ENCODE data around the gene RARG.
A peak's percentile ranks its signal among the peaks of the same experiment; 100 is the strongest.

The RARG gene

DNA sequence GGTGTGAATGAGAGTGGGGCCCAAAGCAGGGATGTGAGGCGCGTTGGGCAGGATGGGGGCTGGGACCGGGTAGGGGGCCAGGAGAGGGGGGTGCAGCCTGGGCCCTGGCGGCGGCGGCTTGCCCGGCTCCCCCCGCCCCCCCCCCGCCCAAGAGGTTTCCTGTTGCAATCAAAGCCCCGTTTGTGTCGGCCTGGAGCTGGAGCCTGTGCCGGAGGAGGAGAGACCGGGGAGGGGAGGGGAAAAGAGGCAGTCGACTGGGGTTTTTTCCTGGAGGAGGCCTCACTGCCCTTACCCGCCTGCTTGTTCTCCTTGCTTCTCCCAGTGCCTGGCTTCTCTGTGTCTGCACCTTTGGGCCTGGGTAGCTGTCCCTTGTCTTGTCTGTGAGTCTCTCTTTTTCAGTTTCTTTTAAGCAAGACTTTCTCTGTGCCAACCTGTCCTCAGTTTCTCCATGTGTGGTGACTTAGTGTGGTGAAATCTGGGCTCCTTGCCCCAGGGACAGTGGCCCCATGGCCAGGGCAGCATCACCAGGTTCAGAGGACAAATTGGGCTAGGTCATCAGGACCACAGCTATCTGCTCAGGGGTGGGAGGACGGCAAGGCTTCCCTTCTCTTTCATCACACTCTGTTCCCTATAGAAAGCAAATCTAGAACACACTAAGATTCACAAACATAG, 8.5 kb downstream of the RARG start:
- no peak for DNase-seq (ENCODE audit: low read depth)

DNA sequence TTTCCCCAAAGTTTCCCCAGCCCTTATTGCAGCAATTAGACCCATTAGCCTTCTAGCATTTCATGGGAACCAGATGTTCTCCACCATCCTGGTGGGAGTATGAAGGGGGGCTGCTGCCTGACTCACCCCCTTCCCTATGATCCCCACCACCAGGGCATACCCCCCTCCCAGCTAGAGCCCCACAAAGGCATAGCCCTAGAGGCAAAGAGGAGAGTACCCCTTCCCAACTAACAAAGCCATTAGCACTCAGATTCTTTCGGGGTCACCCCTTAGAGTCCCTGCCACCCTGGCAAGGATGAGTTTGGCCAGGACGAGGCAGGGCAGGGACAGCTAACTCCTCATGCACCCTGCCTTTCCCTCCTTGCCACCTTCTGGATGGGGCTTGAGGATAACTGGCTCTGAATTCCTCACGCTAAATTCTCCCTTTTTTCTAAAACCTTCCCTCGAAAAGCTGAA, 9.2 kb downstream of the RARG start:
- no peak for DNase-seq (ENCODE audit: low read depth)

DNA sequence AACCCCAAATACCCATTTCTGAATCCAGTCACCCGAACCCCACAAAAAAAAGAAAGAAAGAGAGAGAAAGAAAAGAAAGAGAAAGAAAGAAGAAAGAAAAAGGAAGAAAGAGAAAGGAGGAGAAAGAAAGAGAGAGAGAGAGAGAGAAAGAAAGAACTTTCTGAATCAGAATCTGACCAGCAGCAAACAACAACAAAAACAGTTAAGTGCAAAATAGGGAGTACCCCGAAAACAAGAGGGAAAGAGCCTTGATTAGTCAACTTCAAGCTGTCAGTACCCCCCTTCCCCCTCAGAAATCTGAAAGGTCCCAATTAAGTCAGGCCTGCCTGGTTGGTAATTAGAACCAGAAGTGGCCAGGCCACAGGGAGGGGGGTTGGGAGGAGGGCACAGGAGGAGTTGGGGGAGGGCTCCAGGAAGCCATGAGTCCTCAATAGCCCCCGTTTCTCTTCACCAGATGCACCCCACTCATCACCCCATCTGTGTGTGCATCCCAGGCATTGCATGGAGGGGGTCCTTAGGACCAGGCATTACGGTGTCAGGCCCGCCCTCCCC, 9.8 kb downstream of the RARG start:
- no peak for DNase-seq (ENCODE audit: low read depth)

DNA sequence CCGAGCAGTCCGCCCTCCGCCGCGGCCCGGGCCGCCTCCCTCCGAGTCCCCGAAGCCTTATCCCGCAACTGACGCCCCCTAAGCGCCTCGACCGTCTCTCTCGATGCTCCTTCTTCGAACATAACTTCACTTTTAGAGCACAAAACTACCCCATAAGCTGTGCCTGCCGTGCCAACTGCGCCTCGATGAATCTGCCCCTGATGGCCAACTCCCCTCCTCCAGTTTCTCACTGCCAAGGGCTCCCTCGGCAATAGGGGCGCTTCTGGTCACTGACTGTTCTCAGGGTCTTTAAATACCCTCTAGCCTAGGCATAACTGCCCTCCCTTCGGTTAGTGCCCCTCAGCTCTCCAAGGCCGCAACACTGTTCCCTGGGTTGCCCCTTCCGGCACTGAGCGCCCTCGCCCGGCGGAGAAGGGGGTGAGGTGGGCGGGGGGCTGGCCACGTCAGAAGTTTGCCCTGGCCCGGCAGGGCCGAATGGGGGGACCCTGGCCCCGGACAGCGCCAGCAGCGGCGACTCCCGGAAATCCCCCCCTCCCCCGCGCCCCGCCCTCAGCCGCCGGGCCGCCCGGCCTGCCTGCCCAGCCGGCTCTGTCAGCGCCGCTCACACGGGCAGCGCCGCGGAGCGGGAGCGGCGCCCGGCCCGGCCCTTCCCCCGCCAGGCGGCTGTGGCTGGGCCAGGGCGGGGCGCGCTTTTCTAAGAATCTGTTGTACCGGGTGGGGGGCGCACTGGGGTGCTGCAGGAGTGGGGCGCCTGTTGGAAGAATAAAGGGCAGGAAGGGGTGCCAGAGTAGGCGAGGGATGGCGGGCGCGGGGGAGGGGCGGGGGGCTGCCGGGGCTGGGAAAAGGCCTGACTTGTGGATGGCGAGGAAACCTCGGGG, 10.6 kb downstream of the RARG start:
- DNase-seq (ENCODE audit: low read depth) = no peak

DNA sequence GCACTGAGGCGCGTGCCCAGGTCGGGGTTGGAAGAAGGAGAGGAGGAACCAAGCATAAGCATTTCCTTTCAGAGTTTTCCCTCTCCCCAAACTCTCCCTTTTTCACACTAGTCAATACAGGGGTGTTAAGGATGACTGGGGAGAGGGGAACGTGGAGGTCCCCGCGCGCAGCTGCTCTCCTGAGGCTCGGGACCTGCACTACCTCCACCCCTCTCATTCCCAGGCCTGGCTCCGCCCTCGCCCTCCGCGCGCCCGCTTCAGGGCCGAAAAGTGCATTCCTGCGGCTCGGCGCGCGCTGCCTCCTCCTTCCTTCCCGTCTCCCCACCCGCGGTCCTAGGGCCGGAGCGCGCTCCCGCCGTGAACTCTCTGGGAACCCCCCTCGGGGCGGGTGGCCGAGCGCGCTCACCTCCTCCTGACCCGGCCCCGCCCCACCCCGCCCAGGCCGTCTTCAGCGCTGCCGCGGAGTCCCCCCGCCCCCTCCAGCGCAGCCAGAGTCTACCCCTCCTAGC, 11.3 kb downstream of the RARG start:
- DNase-seq (ENCODE audit: low read depth) = peak; percentile 70

DNA sequence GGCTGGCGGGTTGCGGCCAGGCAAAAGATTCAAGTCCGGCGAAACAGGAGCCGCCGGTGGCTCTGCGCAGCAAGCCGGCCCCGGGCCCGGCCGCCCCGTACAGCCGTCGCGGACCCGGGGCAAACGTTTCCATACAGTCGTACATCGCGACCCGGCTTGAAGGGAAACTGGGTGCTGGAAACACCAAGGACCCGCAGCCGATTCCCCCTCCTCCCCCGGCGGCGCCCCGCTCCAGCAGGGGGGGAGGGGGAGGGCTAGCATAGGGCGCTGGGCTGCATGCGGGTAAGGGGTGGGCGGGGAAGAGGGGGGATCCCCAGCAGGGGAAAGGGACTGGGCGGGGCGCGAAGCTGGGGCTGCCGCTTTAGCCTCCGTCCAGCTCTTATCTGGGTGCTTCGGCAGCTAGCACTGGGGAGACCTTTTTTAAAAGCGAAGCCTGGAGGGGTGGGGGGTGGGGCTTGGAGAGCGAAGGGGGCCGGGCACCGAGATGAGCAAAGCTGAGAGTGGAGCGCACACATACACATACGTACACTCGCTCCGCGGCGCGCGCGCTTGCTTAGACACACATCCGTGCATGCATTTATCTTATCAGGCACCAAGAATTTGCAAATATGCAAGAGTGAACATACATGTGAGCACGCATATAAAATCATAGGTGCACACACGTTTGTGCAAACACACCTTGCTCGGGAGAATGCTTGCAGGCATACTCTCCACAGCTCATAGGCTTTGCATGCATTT, 11.9 kb downstream of the RARG start:
- DNase-seq (ENCODE audit: low read depth) = peak; percentile 56

DNA sequence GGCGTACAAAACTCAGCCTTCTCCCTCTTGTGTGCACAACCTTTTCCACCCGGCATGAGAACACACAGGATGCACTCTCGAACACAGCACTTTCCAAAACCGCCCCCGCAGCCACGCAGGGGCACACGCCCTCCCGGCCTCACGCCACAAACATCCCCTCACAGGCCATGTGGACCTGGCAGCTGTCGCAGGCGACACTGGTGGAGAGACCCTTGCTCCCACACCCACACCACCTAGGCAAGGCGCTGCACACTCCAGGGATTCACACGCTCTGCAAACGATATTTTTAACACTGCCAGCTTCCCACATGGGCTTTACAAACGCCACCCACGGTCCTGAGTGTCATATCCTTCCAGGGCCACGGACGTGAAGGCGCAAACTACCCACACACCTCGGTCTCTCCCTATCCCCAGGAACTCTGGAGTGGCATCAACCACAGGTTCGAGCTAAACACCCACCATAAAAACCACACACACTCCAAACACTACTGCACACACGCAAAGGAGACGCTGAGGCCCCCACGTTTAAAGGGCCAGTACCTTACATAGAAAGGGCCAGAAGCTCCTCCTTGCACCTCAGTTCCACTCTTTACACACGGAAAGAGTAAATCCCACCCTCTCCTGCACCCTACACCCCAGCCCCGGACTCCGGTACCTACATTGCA, 12.6 kb downstream of the RARG start:
- peak; percentile 50 for DNase-seq (ENCODE audit: low read depth)

DNA sequence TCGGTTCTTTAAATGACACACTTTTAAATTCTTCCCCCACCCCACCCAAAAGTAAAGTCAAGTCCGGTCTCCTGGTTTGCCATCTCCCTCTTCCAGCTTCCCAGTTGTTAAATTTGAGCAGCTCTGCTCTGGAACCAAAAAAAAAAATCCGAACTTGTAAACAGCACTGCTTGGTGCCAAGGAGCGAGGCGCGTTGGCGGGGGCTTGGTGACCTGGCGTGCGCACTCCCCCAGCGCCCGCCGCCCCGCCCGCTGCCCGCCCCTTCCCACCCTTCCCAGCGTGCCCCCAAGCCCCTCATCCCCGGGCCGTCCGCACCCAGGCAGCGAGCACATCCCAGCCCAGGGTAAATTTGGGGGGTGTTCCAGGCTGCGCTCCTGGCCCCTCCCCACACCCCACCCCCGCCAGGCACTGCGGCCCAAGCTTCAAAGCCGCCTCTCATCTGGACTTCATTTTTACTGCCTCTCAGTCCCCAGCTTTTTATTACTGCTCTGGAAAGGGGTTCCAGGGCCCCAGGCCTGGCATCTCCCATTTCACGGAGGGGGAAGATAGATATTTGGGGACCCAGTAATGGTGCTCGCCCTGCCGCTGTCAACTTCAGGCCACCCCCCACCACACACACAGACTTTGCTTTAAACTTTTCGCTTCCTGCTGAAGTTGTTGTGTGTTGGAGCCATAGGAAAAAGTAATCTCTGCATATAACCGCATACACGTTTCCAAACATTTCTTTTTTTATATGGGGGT, 13.3 kb downstream of the RARG start:
- no peak for DNase-seq (ENCODE audit: low read depth)

DNA sequence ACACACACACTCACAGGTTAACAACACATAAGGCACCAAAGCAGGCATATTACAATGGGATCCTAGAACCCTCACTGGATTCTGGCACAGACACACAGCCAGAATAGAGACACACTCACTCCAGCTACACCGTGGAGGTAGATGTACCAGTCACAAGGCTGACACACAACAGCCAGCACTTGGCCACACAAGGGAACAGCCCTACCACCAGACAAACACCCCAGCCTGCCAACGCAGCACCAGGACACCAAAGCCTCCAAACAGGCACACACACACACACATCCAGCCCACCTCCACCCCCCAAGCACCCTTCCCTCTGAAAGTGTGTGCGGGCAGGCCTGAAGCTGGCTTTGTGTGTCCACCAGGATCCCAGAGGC, 14.1 kb downstream of the RARG start:
- DNase-seq (ENCODE audit: low read depth) = no peak

DNA sequence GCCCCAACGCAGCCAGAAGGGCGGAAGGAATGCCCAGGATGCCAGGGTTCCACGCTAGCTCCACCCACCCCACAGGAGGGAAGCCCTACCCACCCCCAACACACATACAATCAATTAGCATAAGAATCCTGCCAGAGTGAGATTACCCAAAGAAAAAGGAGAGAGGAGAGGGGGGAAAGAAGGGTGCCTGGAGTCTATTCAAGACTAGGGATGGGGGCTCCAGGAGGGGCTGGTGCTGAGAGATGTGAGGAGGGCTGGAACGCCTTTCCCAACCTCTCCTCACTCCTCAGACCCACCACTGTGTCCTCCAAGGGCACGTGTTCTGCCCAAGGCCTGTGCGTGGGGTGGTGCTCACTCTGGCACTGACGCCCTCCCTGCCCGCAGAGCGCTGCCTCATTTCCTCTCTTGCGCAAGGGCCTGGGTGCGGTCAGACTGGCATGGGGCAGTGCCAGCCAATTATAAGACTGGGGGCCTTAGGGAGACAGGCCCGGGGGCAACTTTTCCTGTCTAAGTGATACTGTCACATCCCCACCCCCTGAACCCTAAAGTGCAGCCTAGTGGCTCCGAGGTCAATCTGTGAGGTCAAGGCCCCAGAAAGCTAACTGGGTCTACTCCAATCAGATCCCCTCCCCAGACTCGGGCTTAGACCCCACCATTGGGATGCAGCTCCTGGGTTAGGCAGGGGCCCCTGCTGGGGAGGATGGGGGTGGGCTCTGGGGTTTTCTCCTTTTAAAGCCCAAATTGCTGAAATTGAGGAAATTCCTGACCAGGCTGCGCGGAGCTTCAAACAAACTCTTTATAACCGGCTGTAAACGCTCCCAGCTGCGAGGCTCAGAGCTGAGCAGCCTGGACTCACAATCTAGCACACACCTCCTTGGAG, 14.7 kb downstream of the RARG start:
- DNase-seq (ENCODE audit: low read depth) = no peak

DNA sequence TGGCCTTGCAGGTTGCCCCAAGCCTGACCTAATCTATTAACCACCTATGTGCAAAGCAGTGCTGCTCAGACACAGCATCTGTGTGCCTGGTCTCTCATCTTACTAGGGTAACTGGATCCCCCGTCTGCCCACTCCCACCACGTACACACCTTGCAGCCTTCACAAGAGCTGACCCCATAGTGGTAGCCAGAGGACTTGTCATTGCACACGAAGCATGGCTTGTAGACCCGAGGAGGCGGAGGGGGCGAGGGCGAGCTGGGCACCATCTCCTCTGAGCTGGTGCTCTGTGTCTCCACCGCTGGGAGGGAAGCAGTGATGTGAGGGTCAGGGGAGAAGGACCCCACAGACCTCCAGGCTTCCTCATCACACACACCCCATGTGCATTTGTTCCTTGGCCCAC, 16.5 kb downstream of the RARG start:
- no peak for DNase-seq (ENCODE audit: low read depth)

DNA sequence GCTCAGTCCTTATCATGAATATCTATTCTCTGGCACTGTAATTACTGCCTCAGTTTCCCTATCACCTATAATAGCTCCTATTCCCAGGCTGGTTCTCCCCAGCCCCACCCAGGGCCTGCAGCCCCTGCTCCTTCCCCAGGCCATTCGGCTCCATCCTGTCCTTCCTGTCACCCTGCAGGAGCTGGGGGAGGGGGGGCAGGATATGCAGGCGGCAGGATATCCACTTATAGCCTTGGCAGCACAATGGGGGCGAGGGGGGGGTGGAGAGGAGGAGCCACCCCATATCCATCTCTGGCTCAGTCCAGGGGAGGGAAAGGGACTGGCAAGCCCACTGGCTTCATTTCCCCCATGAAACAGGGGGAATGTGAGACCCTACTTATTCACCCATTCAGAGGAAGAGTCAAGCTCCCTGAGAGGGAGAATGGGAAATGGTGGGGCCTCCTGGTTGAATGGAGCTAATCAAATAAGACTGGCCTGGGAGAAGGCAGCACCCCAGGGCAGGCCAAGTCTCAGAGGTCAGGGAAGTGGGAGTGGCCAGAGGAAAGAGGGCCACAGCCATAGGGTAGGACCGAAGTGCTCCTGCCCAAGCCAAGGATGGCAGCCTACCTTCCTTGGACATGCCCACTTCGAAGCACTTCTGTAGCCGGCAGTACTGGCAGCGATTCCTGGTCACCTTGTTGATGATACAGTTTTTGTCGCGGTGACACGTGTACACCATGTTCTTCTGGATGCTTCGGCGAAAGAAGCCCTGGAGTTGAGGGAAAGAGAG, 17.1 kb downstream of the RARG start:
- DNase-seq (ENCODE audit: low read depth) = no peak

DNA sequence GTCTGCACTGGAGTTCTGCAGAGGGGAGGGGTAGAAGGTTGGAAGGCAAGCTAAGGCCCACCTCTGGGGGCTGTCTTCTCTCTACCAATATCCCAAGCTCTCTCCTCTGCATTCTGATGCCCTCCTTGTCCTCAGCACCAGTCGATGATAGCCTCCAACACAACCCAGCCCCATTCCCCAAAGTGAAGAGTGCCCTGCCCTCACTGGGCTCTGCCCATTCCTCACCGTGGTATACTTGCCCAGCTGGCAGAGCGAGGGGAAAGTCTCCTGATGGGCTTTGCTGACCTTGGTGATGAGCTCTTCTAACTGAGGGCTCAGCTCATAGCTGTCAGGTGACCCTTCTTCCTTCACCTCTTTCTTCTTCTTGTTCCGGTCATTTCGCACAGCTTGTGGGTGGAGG, 17.8 kb downstream of the RARG start:
- DNase-seq (ENCODE audit: low read depth) = no peak

DNA sequence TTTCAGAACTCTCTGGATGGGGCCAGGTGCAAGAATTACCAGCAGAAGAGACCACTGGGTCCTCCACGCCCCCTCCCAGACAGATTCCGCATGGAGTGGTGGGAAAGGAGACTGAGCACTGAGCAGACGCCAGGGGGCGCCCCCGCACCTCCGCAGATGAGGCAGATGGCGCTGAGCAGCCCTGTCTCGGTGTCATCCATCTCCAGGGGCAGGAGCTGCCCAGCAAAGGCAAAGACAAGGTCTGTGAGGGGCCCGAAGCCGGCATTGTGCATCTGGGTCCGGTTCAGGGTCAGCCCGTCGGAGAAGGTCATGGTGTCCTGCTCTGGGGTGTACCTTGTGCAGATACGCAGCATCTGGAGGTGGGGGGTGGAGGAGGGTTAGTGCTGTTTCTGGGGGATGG, 18.7 kb downstream of the RARG start:
- peak; percentile 63 for DNase-seq (ENCODE audit: low read depth)

DNA sequence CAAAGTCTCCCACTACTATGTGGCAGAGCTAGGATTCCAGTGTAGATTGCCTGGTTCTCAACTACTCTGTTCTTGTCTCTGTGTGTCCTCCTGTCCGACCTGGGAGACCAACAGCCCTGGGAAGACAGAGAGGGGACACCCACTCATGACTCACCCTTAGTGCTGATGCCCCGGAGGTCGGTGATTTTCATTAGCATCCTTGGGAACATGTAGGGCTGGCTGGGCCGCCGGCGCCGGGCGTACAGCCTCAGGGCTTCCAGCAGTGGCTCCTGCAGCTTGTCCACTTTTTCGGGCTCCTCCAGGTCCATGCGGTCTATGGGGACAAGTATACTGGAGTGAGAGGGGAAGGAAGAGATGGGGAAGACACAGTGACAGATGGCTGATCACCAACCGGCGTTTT, 19.1 kb downstream of the RARG start:
- no peak for DNase-seq (ENCODE audit: low read depth)

DNA sequence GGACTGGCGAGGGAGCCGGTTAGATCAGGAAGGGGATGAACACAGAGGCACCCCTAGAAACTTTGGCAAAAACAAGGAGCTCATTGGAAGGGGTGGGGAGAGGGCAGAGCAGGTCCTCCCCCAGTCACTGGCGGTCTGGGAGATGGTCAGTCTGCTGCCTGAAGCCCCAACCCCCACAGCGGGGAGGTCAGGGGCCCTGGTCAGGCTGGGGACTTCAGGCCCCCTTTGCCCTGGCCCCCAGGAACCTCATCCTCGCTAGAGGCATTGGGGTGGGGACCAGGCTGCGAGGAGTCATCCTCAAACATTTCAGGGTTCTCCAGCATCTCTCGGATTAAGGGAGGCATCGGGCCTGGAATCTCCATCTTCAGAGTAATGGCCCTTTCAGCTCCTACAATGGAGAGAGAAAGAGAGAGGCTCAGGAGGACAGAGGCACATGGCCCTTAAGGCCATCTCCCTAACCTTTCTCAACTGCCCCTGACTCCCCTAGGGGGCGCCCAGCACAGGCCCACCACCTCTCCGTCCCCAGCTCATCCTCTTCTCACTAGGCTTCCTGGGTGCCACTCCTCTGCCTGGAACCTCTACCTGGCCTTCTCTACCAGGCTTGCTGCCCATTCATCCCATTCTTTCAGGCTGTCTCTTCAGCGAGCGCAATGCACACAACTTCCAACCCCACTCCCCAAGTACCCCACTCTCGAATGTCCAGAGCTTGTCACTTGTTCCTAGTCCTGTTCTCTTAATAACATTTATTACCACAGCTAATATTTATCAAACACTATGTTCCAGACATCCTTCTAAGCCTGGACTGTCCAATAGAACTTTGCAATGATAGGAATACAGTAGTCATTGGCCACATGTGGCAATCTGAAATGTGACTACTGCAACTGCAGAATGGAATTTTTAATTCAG, 20.3 kb downstream of the RARG start:
- no peak for DNase-seq (ENCODE audit: low read depth)

DNA sequence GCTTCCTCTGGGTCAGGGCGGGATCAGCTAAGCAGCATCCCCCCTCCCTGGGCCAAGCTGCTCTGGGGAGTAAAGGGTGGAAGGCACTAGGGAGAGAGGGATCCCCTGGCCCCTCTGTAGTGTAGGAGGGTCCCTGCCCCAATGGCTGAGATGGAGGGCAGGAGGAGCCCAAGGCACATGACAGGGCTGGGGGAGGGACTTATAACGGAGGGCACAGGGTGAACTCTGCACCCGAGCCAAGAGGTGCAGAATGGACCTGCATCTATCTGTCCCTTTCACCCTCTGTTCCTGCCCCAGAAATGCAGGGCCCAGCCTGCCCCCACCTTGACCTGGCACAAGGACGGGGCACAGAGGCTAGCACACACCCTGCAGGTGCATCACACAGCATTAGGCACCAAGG, 21.2 kb downstream of the RARG start:
- DNase-seq (ENCODE audit: low read depth) = no peak

DNA sequence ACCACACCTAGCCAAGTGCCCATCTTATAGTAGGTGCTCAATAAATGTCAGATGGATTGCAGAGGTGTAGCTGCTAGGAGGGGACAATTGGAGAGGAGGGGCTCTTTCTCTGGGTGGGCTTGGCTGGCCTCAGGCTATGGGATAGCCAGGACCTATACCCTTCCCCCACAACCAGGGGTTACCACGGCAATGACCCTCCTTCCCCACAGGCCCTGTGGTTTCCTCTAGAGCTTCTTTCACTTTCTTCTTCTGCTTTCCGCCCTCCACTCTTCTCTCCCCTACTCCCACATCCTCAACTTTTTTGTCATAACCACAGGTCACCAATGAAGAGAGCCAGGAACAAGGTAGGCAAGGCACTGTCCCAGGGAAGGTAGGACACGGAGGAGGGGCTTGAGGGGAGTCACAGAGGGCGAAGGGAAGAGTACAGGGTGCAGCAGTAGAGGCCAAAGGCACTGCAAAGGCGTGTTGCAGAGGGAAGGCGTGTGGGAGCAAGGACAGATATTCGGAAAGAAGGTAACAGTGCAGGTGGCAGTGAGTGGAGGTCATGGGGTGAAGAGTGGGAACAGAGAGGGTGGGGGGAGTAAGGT, 23.0 kb downstream of the RARG start:
- DNase-seq (ENCODE audit: low read depth) = no peak
